Fibroblast of villous mesenchyme (primary cell): ENCODE data around the gene ISG20. TPM values are rescaled to one million over a fixed set of nuclear protein-coding genes. Genes with fewer than 3 reads are reported as not detected.

ENCODE experiments used
- DNase-seq: peaks from one replicate; pipeline ENCODE4 v3.0.0-alpha.2; 2010; ENCODE audit warnings: low read depth
- H3K4me3 ChIP-seq: 2 replicates; pipeline ENCODE4 v1.5.1; 2011; ENCODE audit warnings: low read depth, mild to moderate bottlenecking, low read length
- CTCF ChIP-seq: IDR thresholded peaks from 2 replicates; pipeline ENCODE4 v1.5.1; 2012; ENCODE audit warnings: low read depth, mild to moderate bottlenecking, low read length; ENCODE audit not compliant: insufficient read depth
- total RNA-seq: library from RNA; depleted of rRNA; stranded (reverse); fragments of >200 nt; gene quantifications from 2 replicates; pipeline ENCODE4 v1.2.3, GENCODE V29; 2012

The ISG20 gene
- total RNA-seq, 1 donor = 3.0 TPM

GRCh38 chr15:88624156-88624970 lies 14.5 kb upstream of the ISG20 start:
- DNase-seq = peak; percentile 77
- peak; percentile 65 for TF ChIP-seq CTCF
- H3K4me3 ChIP-seq = peak overlapping the region; percentile 29

GRCh38 chr15:88624971-88625490 lies 13.8 kb upstream of the ISG20 start:
- DNase-seq = no peak
- peak overlapping the region; percentile 29 for H3K4me3 ChIP-seq
- TF ChIP-seq CTCF = no peak

- TF ChIP-seq CTCF = no peak
- no peak for DNase-seq
- no peak overlapping the region for H3K4me3 ChIP-seq
Measured at GRCh38 chr15:88625943-88626741, 12.7 kb upstream of the ISG20 start.

- no peak for DNase-seq
- H3K4me3 ChIP-seq = no peak overlapping the region
- no peak for TF ChIP-seq CTCF
Measured at GRCh38 chr15:88627463-88627862, 11.4 kb upstream of the ISG20 start.

GRCh38 chr15:88628018-88628654 lies 10.7 kb upstream of the ISG20 start:
- TF ChIP-seq CTCF = no peak
- DNase-seq = no peak
- H3K4me3 ChIP-seq = no peak overlapping the region

- DNase-seq = no peak
- no peak for TF ChIP-seq CTCF
- no peak overlapping the region for H3K4me3 ChIP-seq
Measured at GRCh38 chr15:88629071-88629470, 9.7 kb upstream of the ISG20 start.
